Ovary (tissue), 9 donors: ENCODE results near the gene JMJD6. TPM values are rescaled to one million over a fixed set of nuclear protein-coding genes. Genes with fewer than 3 reads are reported as not detected.

ENCODE experiments used
- DNase-seq, 5 donors: peaks; one replicate each; pipeline ENCODE4 v3.0.0-alpha.2; 2019 to 2020
- H3K27ac ChIP-seq, 2 donors: fragments of 200-600 bp; one replicate each; pipeline versions ENCODE4 v1.5.1 to v1.8.0; 2019 to 2022
- H3K27me3 ChIP-seq: fragments of 200-600 bp; one replicate; pipeline ENCODE4 v1.8.0; 2022
- H3K36me3 ChIP-seq: fragments of 200-600 bp; sonication (generic); one replicate; pipeline ENCODE4 v1.5.1; 2019
- H3K4me1 ChIP-seq: one replicate; pipeline ENCODE4 v1.8.1; 2013; ENCODE audit warnings: mild to moderate bottlenecking, moderate library complexity; ENCODE audit not compliant: insufficient read depth
- H3K4me3 ChIP-seq: fragments of 200-600 bp; sonication (generic); one replicate; pipeline ENCODE4 v1.5.1; 2017
- H3K9me3 ChIP-seq, 2 donors: fragments of 200-600 bp in 1 of 2; sonication (generic) in 1 of 2; one replicate each; pipeline versions ENCODE4 v1.5.1 to v1.8.1; 2013 to 2019; ENCODE audit warnings: mild to moderate bottlenecking in 1 of 2, moderate library complexity in 1 of 2
- EP300 ChIP-seq: sonication (generic); formaldehyde crosslinking; IDR thresholded peaks from one replicate; pipeline ENCODE4 v1.6.1; 2017; ENCODE audit warnings: antibody characterized with exemption
- POLR2A ChIP-seq: fragments of 450-650 bp; IDR thresholded peaks from one replicate; pipeline ENCODE4 v1.6.1; 2017; ENCODE audit warnings: antibody characterized with exemption, mild to moderate bottlenecking, moderate library complexity
- WGBS, 3 donors: extraction: QIAGEN DNeasy Blood & Tissue Kit in 1 of 3; methylation state at CpG; one replicate each; pipeline versions ENCODE4 v1.1.5 to v1.1.7; 2013 to 2017; 5-methylcytosine and 5-hydroxymethylcytosine counted together
- intact Hi-C, 4 donors: fragments of 100-400 bp; cut with DNase I; formaldehyde crosslinking; loops; one replicate each; pipeline versions ENCODE4 v1.11.0 to v1.15.1; 2022 to 2023
- polyA plus RNA-seq, 2 donors: library from polyadenylated mRNA; stranded (reverse); fragments of 200-250 nt in 1 of 2; fragments of 350-450 nt in 1 of 2; fragmentation: Illumina TruSeq in 1 of 2; extraction: RNeasy Lipid Tissue Mini Kit (QIAGEN cat#74804) in 1 of 2; gene quantifications; one replicate each; pipeline ENCODE4 v1.2.3, GENCODE V29; 2013 to 2014
- total RNA-seq, 7 donors: library from RNA; depleted of rRNA in 2 of 7; stranded (reverse); fragments of >200 nt in 2 of 7; fragmentation: NEBNext Ultra II Directional in 3 of 7; extraction: Animal tissue kit (Norgen Biotek cat#: 25700) in 3 of 7; gene quantifications; one replicate each; pipeline versions ENCODE4 v1.1.0 to v1.2.4, GENCODE V29; 2016 to 2023
- TF ChIP-seq, protein P1 (sequence below), 3 donors: fragments of 450-650 bp in 2 of 3; fragments of 200-600 bp in 1 of 3; IDR thresholded peaks; one replicate each; pipeline versions ENCODE4 v1.5.1 to v1.8.0; 2016 to 2022; ENCODE audit warnings: antibody characterized with exemption in 3 of 3, mild to moderate bottlenecking in 1 of 3
- donor health status: DM: no; HTN: no; CAD: no; lungs with moderate emphysema.
- donor health status: DM: no; HTN: no; CAD: no.
- donor health status: Bipolar disorder and iron deficiency.
- donor health status: DM: yes; HTN: yes; CAD: no.
- donor health status: DM: no; HTN: no; CAD: no.
- donor health status: DM: yes; HTN: yes; CAD: no.

The JMJD6 gene
- total and polyA plus RNA-seq, 9 donors = 19.5 to 49.8 (median 28.3) TPM

DNA sequence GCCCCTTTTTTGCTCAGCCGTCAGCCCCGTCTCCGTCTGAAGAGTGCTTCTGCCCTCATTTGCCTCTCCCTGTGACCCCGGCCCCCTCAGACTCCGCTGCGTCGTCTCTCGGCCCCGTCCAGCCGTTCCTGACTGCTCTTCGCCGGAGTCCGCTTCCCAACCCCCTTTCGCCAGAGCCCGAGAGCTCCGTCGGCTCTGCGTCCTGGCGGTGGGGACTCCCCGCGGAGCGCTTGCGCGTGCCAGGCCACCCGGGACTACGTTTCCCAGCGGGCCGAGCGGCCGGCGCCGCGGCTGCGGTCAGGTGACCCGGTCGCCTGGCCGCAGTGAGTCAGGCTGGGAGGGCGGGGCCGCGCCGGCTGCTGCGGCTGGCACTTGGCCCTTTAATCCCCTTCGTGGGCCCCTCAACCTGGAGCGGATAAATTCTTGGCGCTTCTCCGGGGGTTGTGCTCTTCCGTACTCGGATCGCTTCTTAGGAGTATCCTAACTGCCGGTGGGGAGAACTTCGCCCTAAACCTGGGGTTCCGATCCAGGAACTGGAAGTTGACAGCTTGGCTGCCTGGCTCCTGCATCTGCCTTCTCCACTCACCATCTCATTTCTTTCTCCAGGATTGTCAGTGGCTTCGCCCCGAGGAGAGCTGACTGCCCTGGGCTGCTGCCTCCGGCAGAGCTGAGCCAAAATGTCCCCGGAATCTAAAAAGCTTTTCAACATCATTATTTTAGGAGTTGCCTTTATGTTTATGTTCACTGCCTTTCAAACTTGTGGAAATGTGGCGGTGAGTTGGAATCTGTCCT is 11.5 kb upstream of the JMJD6 start, which contains the start of gene MFSD11:
MFSD11 (plus strand) TSS at position 444 of the 792 bp plus-strand sequence; CDS start at position 678, 234 bp downstream.
- Histone ChIP-seq H3K4me3 (peak within 1 kb of the TSS; percentile 87), H3K27ac (peak within 1 kb of the TSS; percentile 97 to 99), H3K9me3 (no peaks in the 10 kb centered on the region), H3K36me3 (no peaks in the 10 kb centered on the region), H3K4me1 (no peaks in the 10 kb centered on the region), H3K27me3 (no peaks in the 10 kb centered on the region)
- TF ChIP-seq, protein P1, sequence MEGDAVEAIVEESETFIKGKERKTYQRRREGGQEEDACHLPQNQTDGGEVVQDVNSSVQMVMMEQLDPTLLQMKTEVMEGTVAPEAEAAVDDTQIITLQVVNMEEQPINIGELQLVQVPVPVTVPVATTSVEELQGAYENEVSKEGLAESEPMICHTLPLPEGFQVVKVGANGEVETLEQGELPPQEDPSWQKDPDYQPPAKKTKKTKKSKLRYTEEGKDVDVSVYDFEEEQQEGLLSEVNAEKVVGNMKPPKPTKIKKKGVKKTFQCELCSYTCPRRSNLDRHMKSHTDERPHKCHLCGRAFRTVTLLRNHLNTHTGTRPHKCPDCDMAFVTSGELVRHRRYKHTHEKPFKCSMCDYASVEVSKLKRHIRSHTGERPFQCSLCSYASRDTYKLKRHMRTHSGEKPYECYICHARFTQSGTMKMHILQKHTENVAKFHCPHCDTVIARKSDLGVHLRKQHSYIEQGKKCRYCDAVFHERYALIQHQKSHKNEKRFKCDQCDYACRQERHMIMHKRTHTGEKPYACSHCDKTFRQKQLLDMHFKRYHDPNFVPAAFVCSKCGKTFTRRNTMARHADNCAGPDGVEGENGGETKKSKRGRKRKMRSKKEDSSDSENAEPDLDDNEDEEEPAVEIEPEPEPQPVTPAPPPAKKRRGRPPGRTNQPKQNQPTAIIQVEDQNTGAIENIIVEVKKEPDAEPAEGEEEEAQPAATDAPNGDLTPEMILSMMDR (IDR thresholded peaks at IDR 0.05) = peak in 2 of 3 donors; percentile 25 to 42
- no peak for TF ChIP-seq EP300
- peak; percentile 48 for TF ChIP-seq POLR2A
- 0% methylated on average over 56 to 57 of the region's 57 CpGs for WGBS, 3 donors
- DNase-seq = peak; percentile 93 to 96 (median 93)
- intact Hi-C loops = no loop called here

DNA sequence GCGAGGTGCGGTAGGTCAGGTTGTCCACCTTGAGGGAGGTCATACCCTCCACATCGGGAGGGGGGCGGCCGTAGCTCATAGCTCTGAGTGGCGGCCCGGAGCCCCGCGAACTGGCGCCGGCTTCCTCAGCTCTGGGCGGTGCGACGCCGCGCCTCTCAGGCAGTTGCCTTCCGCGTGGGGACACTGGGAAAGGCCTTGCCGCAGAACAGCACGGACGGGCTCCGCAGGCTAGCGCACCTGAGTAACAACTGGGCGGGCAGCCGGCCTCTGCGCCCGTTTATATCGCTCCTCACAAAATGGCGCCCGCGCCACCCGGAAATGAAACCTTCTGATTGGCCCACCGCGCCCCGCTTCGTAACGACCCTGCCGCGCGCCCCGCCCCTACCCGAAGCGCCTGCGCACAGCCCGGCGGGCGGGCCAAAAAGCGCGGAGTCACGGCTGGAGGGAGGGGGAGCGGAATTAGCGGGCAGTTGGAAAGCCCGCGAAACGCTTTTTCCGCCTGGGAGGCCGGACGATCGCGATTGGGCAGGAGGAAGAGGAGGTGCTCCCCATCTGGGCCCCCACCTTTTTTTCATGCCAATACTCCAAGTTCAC is 10.8 kb upstream of the JMJD6 start, which contains the start of gene SRSF2:
SRSF2 (minus strand) TSS at position 250 of the 594 bp plus-strand sequence; CDS start at position 79, 171 bp downstream.
- peak; percentile 98 to 99 (median 99) for DNase-seq
- no peaks in the 10 kb centered on the region for H3K9me3 ChIP-seq
- H3K4me1 ChIP-seq = no peaks in the 10 kb centered on the region
- intact Hi-C loops = no loop called here
- H3K27ac ChIP-seq = peak within 1 kb of the TSS; percentile 97 to 99
- 0 to 1% (median 0%) methylated on average over 56 to 60 of the region's 60 CpGs for WGBS, 3 donors
- H3K36me3 ChIP-seq = no peaks in the 10 kb centered on the region
- peak; percentile 67 for TF ChIP-seq EP300
- TF ChIP-seq POLR2A = peak; percentile 99
- TF ChIP-seq, protein P1 (IDR thresholded peaks at IDR 0.05) = peak in 1 of 3 donors; percentile 17
- peak within 1 kb of the TSS; percentile 87 for H3K4me3 ChIP-seq
- H3K27me3 ChIP-seq = no peaks in the 10 kb centered on the region

DNA sequence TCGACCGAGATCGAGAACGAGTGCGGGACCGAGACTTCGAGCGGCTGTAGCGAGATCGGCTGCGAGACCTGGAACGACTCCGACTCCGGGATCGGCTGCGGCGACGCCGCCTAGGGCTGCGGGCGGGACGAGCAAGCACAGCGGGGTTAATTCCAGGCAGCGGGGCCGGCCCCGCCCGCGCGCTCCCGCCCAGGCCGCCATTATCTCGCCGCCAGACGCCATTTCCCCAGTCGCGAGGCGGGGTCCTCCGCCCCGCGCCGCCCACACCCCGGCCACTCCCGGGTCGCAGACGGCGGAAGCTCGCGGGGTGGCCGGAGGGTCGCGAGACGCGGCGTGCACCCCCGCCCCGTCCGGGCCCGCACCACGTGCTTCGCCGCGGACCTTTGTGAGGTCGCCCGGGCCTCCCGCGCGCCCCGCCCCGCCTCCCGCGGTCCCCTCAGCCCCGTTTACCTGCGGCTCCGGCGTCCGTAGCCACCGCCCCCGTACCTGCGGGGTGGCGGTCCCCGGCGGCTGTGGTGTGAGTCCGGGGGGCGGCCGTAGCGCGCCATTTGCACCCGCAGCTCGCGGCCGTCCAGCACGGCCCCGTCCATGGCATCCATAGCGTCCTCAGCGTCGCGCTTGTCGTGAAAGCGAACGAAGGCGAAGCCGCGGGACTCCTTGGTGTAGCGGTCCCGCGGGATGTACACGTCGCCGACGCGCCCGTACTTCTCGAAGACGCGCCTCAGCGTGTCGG is 10.1 kb upstream of the JMJD6 start:
- intact Hi-C loops = no loop called here
- 0 to 1% (median 1%) methylated on average over 87 to 117 of the region's 117 CpGs for WGBS, 3 donors

More for the DNA sequence above, 10.1 kb upstream of the JMJD6 start:
- peak; percentile 73 to 87 (median 81) for DNase-seq
- H3K4me1 ChIP-seq = no peaks in the 10 kb centered on the region
- no peaks in the 10 kb centered on the region for H3K36me3 ChIP-seq
- H3K27me3 ChIP-seq = no peaks in the 10 kb centered on the region
- peak overlapping the region; percentile 87 for H3K4me3 ChIP-seq
- no peaks in the 10 kb centered on the region for H3K9me3 ChIP-seq
- peak overlapping the region; percentile 97 to 99 for H3K27ac ChIP-seq
- TF ChIP-seq, protein P1 (IDR thresholded peaks at IDR 0.05) = peak in 1 of 3 donors; percentile 48
- TF ChIP-seq POLR2A (peak; percentile 35), EP300 (no peak)
